A673 (cell line): Measurements from ENCODE around the gene EIF1AX. TPM values are rescaled to one million over a fixed set of nuclear protein-coding genes. Genes with fewer than 3 reads are reported as not detected.

ENCODE experiments used
- BruUV-seq: library from RNA; stranded (reverse); fragments of 400-500 nt; replicated peaks from 2 replicates; lab custom pipeline; 2021; lab: Mats Ljungman, UMichigan
- CTCF ChIA-PET: fragments of 300-600 bp; sonication (Branson Sonifier 250); formaldehyde crosslinking; loops from one replicate; lab custom pipeline; 2022; ENCODE audit warnings: antibody characterized with exemption; lab: Charles Lee
- POLR2A ChIA-PET: fragments of 300-600 bp; sonication (Branson Sonifier 250); formaldehyde crosslinking; loops from one replicate; lab custom pipeline; 2022; ENCODE audit warnings: antibody characterized with exemption; ENCODE audit not compliant: low non-redundant PET; lab: Charles Lee
- DNase-seq: peaks from one replicate; pipeline ENCODE4 v3.0.0-alpha.2; 2015; ENCODE audit warnings: low spot score
- H3K27ac ChIP-seq: fragments of 200-600 bp; sonication (generic); 2 replicates; pipeline ENCODE4 v1.5.1; 2016; ENCODE audit warnings: mixed run types, low read depth, mild to moderate bottlenecking, mixed read lengths, antibody characterized with exemption, low read length; ENCODE audit not compliant: poor library complexity, severe bottlenecking
- H3K27me3 ChIP-seq: fragments of 200-600 bp; sonication (generic); replicated peaks from 2 replicates; pipeline ENCODE4 v1.6.1; 2017; ENCODE audit warnings: mixed run types, low read depth, mild to moderate bottlenecking, mixed read lengths, antibody characterized with exemption, low read length; ENCODE audit not compliant: insufficient read depth, poor library complexity
- H3K36me3 ChIP-seq: fragments of 200-600 bp; sonication (generic); 2 replicates; pipeline ENCODE4 v1.6.1; 2016; ENCODE audit warnings: mixed run types, mild to moderate bottlenecking, mixed read lengths, antibody characterized with exemption, low read length; ENCODE audit not compliant: insufficient read depth, poor library complexity, severe bottlenecking
- H3K4me1 ChIP-seq: fragments of 200-600 bp; sonication (generic); 2 replicates; pipeline ENCODE4 v1.6.1; 2017; ENCODE audit warnings: mixed run types, mild to moderate bottlenecking, mixed read lengths, antibody characterized with exemption, low read length; ENCODE audit not compliant: insufficient read depth, poor library complexity, severe bottlenecking
- H3K4me3 ChIP-seq: fragments of 200-600 bp; sonication (generic); 2 replicates; pipeline ENCODE4 v1.5.1; 2016; ENCODE audit warnings: low read depth, mixed run types, mild to moderate bottlenecking, mixed read lengths, low read length; ENCODE audit not compliant: poor library complexity, severe bottlenecking
- H3K9me3 ChIP-seq: fragments of 200-600 bp; sonication (generic); 2 replicates; pipeline ENCODE4 v1.6.1; 2016; ENCODE audit warnings: mixed run types, low read depth, mild to moderate bottlenecking, mixed read lengths, antibody characterized with exemption, low read length; ENCODE audit not compliant: poor library complexity, severe bottlenecking
- CTCF ChIP-seq: fragments of 300-800, 200-600 bp; sonication (generic); conservative IDR thresholded peaks from 2 replicates; pipeline ENCODE4 v1.5.1; 2017; ENCODE audit warnings: low read depth, mild to moderate bottlenecking, antibody characterized with exemption, low read length, moderate library complexity, mixed read lengths
- EZH2 ChIP-seq: fragments of 200-600 bp; sonication (generic); IDR thresholded peaks from 2 replicates; pipeline ENCODE4 v1.6.1; 2017; ENCODE audit warnings: borderline replicate concordance, low read depth, mild to moderate bottlenecking, mixed read lengths, antibody characterized with exemption, low read length; ENCODE audit not compliant: poor library complexity, severe bottlenecking
- intact Hi-C: fragments of 100-400 bp; cut with micrococcal nuclease; formaldehyde crosslinking; loops from one replicate; pipeline ENCODE4 v1.10.0; 2022; ENCODE audit not compliant: unreplicated experiment
- total RNA-seq: library from RNA; stranded (reverse); gene quantifications from 2 replicates; pipeline ENCODE4 v1.2.3, GENCODE V29; 2021

EIF1AX gene
- total RNA-seq, 1 experiment from 2014 or later, result 184 TPM

- Histone ChIP-seq H3K4me3 (no peak overlapping the region), H3K27me3 (no peaks in the 10 kb centered on the region), H3K9me3 (no peaks in the 10 kb centered on the region), H3K4me1 (no peaks in the 10 kb centered on the region), H3K36me3 (peaks cover 72% of the 10 kb centered on the region), H3K27ac (no peak overlapping the region)
- TF ChIP-seq EZH2 (no peak), CTCF (no peak)
- ChIA-PET CTCF (no interaction called here), POLR2A (no interaction called here)
- DNase-seq, result no peak
- BruUV-seq, result no TSS peak
- intact Hi-C loops, result no loop called here
Measured at GRCh38 chrX:20130357-20130756, 11.3 kb downstream of the EIF1AX start.

- no peak for DNase-seq
- BruUV-seq, result no TSS peak
- Histone ChIP-seq H3K4me3 (no peak overlapping the region), H3K9me3 (no peaks in the 10 kb centered on the region), H3K27ac (no peak overlapping the region), H3K4me1 (no peaks in the 10 kb centered on the region), H3K36me3 (peaks cover 72% of the 10 kb centered on the region), H3K27me3 (no peaks in the 10 kb centered on the region)
- POLR2A ChIA-PET, result no interaction called here
- CTCF ChIA-PET, result no interaction called here
- intact Hi-C loops, result no loop called here
- TF ChIP-seq CTCF (no peak), EZH2 (no peak)
Measured at GRCh38 chrX:20129547-20129946, 12.1 kb downstream of the EIF1AX start.

DNA sequence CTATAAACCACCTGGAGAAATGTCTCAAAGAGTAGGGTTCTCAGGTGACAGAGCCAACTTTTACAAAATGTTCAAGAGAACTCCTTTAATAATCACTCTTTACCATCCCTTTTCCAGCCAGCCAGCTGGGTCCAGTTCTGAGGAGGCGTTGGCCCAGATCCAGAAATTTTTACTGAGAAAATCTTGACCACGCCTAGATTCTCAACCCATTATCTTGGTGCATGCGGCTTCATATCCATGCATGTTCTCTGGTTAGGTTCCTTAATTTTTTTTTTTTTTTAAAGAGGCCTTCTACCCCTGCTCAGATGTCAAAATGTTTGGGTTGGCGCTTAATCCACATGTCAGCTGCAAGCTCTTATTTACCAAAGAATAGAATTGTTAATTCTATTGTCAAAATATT lies 13.0 kb downstream of the EIF1AX start:
- POLR2A ChIA-PET, result no interaction called here
- TF ChIP-seq EZH2 (no peak), CTCF (no peak)
- no peak for DNase-seq
- Histone ChIP-seq H3K9me3 (no peaks in the 10 kb centered on the region), H3K27ac (no peak overlapping the region), H3K4me1 (no peaks in the 10 kb centered on the region), H3K27me3 (no peaks in the 10 kb centered on the region), H3K36me3 (peaks cover 72% of the 10 kb centered on the region), H3K4me3 (no peak overlapping the region)
- no TSS peak for BruUV-seq
- intact Hi-C loops, result no loop called here
- CTCF ChIA-PET, result no interaction called here
